Nephron (organoid): Measurements from ENCODE around the gene ITGB5.

Experiments
- H3K27ac Mint-ChIP-seq, 3 experiments: 2 replicates each; pipeline ENCODE4 v1.8.0; 2020; ENCODE audit warnings: mixed read lengths in 3 of 3, mild to moderate bottlenecking in 2 of 3, moderate library complexity in 1 of 3
- H3K27me3 Mint-ChIP-seq: 2 replicates; pipeline ENCODE4 v1.8.0; 2021; ENCODE audit warnings: low read depth, mild to moderate bottlenecking, moderate library complexity, mixed read lengths
- H3K36me3 Mint-ChIP-seq: 2 replicates; pipeline ENCODE4 v1.8.0; 2020; ENCODE audit warnings: low read depth, mixed read lengths
- H3K4me1 Mint-ChIP-seq: 2 replicates; pipeline ENCODE4 v1.8.0; 2020; ENCODE audit warnings: mixed read lengths
- H3K4me3 Mint-ChIP-seq, 3 experiments: 2 replicates each; pipeline ENCODE4 v1.8.0; 2020; ENCODE audit warnings: mild to moderate bottlenecking in 3 of 3, mixed read lengths in 3 of 3, moderate library complexity in 2 of 3
- H3K9me3 Mint-ChIP-seq: 2 replicates; pipeline ENCODE4 v1.8.0; 2020; ENCODE audit warnings: mixed read lengths
- TF ChIP-seq, protein P1 (sequence below), 3 experiments: fragments of 200-600 bp; sonication (generic); IDR thresholded peaks; one replicate each; pipeline ENCODE4 v1.5.0; 2021; ENCODE audit warnings: antibody characterized with exemption in 3 of 3; ENCODE audit not compliant: unreplicated experiment in 3 of 3

Gene ITGB5

DNA sequence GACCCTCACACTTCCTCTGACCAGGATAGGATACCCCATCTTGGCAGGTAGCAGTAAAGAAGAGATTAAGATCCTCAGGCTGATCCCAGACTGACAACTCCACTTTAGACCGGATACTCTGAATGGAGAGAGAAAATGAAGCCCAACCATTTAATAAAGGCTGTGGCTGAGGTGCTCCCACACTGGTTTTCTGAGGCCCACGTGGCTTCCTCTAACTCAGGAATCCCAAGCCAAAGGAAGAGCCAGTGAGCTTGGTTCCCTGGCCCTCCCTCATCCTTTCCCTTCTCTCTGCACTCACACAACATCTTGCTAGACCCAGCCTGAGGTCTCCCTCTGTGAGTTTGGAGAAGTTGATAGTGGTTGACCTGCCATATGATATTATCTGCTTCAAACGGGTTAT is 78.1 kb downstream of the ITGB5 start:
- H3K36me3 Mint-ChIP-seq: peaks cover 3% of the 10 kb centered on the region

DNA sequence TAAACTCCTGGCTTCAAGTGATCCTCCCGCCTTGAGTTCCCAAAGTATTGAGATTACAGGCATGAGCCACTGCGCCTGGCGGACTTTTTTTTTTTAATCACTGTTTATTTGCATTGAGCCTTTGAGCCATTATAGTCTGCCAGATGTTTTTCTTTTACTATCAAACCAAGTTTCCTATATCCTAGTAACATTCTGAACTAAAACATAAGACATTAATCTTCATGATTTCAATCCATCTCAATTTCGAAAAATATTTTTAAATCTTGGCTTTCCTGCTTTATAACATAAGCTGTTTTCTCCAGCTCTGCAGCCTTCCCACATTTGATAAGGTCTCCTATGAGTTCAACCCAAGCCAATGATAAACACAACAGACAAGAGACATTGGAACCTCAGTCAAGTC is 81.5 kb downstream of the ITGB5 start:
- Mint-ChIP-seq H3K27me3 (peaks cover 7% of the 10 kb centered on the region), H3K9me3 (no peaks in the 10 kb centered on the region), H3K4me3 (no peak overlapping the region), H3K36me3 (peaks cover 6% of the 10 kb centered on the region), H3K4me1 (peaks cover 56% of the 10 kb centered on the region), H3K27ac (peak overlapping the region in 2 of 3 experiments; percentile 7 to 50)
- TF ChIP-seq, protein P1, sequence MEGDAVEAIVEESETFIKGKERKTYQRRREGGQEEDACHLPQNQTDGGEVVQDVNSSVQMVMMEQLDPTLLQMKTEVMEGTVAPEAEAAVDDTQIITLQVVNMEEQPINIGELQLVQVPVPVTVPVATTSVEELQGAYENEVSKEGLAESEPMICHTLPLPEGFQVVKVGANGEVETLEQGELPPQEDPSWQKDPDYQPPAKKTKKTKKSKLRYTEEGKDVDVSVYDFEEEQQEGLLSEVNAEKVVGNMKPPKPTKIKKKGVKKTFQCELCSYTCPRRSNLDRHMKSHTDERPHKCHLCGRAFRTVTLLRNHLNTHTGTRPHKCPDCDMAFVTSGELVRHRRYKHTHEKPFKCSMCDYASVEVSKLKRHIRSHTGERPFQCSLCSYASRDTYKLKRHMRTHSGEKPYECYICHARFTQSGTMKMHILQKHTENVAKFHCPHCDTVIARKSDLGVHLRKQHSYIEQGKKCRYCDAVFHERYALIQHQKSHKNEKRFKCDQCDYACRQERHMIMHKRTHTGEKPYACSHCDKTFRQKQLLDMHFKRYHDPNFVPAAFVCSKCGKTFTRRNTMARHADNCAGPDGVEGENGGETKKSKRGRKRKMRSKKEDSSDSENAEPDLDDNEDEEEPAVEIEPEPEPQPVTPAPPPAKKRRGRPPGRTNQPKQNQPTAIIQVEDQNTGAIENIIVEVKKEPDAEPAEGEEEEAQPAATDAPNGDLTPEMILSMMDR (IDR thresholded peaks at IDR 0.05; ENCODE audit: unreplicated experiment in 3 of 3): no peak

More for the DNA sequence above, 78.1 kb downstream of the ITGB5 start:
- TF ChIP-seq, protein P1 (IDR thresholded peaks at IDR 0.05; ENCODE audit: unreplicated experiment in 3 of 3): no peak
- peaks cover 54% of the 10 kb centered on the region for H3K4me1 Mint-ChIP-seq
- peaks cover 3% of the 10 kb centered on the region for H3K27me3 Mint-ChIP-seq
- H3K27ac Mint-ChIP-seq: no peak overlapping the region
- H3K9me3 Mint-ChIP-seq: no peaks in the 10 kb centered on the region
- no peak overlapping the region for H3K4me3 Mint-ChIP-seq

DNA sequence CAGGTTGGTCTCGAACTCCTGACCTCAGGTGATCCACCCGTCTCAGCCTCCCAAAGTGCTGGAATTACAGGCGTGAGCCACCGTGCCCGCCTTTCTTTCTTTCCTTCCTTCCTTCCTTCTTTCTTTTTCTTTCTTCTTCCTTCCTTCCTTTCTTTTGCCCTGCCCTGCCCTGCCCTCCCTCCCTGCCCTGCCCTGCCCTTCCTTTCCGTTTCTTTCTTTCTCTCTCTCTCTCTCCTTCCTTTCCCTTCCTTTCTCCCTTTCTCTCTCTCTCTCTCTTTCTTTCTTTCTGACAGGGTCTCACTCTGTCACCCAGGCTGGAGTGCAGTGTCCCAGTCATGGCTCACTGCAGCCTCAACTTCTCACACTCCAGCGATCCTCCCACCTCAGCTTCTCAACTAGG is 82.3 kb downstream of the ITGB5 start:
- Mint-ChIP-seq H3K4me1 (peaks cover 58% of the 10 kb centered on the region), H3K9me3 (no peaks in the 10 kb centered on the region)

DNA sequence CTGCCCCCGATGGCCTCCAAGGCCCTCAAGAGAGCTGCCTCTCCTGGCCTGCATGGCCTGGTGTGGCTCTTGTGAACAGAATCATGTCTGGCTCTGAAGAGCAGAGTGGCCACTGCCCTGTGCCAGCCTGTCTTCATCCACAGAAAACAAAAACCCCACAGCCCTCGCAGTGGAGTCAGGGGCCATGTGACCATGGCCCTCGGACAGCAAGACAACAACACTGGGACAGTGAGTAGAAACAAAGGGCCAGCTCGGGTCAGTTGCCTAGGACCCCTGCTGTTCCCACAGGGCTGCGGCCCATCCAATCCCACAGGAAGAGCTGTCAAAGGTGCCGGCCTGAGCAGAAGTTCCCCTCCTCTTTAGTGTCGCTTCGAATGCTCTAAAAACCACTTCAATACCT is 84.5 kb downstream of the ITGB5 start:
- Mint-ChIP-seq H3K9me3 (no peaks in the 10 kb centered on the region), H3K27ac (peak overlapping the region; percentile 30 to 95 (median 82)), H3K4me3 (peak overlapping the region in 1 of 3 experiments; percentile 7), H3K4me1 (peaks cover 69% of the 10 kb centered on the region), H3K27me3 (peaks cover 4% of the 10 kb centered on the region), H3K36me3 (peaks cover 4% of the 10 kb centered on the region)
- TF ChIP-seq, protein P1 (IDR thresholded peaks at IDR 0.05; ENCODE audit: unreplicated experiment in 3 of 3): no peak

More for the DNA sequence above, 82.3 kb downstream of the ITGB5 start:
- peak overlapping the region in 1 of 3 experiments; percentile 50 for H3K27ac Mint-ChIP-seq
- H3K36me3 Mint-ChIP-seq: peaks cover 6% of the 10 kb centered on the region
- H3K27me3 Mint-ChIP-seq: peaks cover 7% of the 10 kb centered on the region
- no peak overlapping the region for H3K4me3 Mint-ChIP-seq
- TF ChIP-seq, protein P1 (IDR thresholded peaks at IDR 0.05; ENCODE audit: unreplicated experiment in 3 of 3): no peak

DNA sequence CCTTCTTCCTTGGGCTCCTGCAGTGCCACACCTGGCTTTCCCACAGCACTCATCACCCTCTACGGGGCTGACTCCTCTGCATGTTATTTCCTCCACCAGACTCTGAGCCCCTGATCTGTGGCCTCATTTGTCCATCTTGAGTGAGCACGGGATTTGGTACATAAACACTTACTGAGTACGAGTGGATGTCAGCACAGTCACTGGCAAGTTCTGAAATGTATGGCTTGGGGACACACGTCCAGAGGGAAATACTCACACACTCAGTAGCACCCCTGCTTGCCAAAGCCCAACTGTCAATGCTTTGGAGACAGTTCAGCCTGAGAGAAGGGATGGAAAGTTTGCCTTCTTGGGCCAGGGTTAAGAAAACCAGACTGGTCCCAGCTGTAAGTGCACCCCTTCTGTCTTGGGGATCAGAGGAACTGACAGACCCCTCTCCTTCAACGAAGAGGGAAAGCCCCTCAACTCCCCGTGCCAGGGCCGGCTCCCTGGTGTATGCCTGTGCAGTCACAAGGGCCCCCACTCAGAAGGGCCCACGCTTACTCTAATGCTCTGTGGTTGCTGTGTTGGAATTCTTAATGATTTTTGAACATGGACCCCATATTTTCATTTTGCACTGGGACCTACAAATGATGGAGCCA is 85.0 kb downstream of the ITGB5 start:
- Mint-ChIP-seq H3K27ac (peak overlapping the region; percentile 79 to 95 (median 89)), H3K9me3 (no peaks in the 10 kb centered on the region), H3K4me1 (peaks cover 69% of the 10 kb centered on the region), H3K27me3 (peaks cover 4% of the 10 kb centered on the region), H3K4me3 (peak overlapping the region in 2 of 3 experiments; percentile 14 to 44), H3K36me3 (peaks cover 4% of the 10 kb centered on the region)
- TF ChIP-seq, protein P1 (IDR thresholded peaks at IDR 0.05; ENCODE audit: unreplicated experiment in 3 of 3): no peak
